G401.6 (cell line): ENCODE measurements around the gene TOR3A.
"Not testable (repeated sequence)": the region's sequence is repeated elsewhere in the genome, so short reads cannot be mapped to it uniquely, and the experiment has no call there.

Experiments
- FAIRE-seq: peaks from 2 replicates; lab custom pipeline; 2012; peaks lifted over from hg19 to GRCh38; lab: Jason Lieb, UNC

The TOR3A gene

DNA sequence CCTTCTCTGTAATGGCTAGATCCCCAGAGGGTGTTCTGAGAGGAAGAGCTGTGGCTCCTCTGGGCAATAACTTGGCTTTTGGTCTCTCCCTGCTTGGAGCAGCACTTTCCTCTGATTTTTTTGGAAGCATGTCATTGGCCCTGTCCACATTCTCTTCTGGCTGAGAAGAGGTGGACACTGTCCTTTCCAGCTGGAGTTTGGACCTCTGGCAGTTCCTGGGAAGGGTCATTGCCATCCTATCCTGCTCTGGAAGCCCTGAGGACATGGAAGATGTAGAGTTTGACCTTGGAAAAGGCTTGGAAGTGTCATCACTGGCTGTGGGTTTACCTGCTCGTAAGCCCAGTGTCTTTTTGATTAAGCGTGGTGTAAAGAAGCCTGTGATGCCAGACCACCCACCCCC lies 26.8 kb downstream of the TOR3A start:
- FAIRE-seq: no peak

DNA sequence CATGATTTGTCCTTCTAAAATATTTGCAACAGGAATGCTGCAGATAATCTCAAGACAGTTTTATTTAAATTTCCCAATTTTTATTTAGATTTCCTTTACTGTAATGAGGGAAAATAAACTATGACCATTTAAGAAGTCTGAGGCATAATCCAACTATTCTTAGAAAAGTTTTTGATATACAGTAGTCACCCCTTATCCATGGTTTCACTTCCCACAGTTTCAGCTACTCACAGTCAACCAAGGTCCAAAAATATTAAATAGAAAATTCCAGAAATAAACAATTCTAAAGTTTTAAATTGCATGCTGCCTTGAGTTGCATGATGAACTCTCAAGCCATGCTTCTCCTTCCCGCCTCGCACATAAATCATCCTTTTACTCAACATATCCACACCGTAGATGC lies 33.3 kb downstream of the TOR3A start:
- FAIRE-seq: no peak

DNA sequence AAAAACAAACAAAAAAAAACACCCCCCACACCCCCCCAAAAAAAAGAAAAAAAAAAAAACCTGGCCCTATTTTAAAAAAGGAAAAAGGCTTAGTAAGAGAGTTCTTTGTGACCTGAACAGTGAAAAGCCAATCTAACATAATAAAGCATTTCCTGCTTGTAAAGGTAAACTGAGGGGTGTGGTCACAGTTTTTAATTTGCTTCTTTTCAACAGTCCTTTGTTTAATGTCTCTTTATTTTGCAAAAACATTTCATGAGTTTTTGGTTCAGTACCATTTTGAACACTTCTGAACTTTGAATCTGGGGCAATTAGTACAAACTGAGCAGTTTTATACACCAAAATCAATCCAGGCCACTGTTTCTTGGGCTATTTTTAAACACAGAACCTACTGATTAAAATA lies 37.6 kb downstream of the TOR3A start:
- FAIRE-seq: no peak

DNA sequence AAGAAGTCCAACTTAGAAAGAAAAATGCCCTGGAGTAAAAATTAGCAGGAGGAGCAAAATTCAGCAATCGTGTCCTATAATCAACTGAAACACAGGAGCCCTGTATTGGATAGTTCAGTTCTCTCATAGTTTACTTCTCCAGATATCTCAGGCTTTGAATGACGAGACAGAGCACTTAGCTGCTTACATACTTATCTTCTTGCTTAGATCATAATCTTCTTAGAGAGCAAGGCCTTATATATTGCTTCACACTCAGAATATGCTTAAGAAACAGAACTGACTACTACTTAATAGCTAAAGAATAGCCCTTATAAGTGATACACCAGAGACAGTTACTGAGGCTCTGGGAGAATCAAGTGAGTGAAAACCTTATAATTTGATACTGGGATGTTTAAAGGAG lies 38.9 kb downstream of the TOR3A start:
- no peak for FAIRE-seq

DNA sequence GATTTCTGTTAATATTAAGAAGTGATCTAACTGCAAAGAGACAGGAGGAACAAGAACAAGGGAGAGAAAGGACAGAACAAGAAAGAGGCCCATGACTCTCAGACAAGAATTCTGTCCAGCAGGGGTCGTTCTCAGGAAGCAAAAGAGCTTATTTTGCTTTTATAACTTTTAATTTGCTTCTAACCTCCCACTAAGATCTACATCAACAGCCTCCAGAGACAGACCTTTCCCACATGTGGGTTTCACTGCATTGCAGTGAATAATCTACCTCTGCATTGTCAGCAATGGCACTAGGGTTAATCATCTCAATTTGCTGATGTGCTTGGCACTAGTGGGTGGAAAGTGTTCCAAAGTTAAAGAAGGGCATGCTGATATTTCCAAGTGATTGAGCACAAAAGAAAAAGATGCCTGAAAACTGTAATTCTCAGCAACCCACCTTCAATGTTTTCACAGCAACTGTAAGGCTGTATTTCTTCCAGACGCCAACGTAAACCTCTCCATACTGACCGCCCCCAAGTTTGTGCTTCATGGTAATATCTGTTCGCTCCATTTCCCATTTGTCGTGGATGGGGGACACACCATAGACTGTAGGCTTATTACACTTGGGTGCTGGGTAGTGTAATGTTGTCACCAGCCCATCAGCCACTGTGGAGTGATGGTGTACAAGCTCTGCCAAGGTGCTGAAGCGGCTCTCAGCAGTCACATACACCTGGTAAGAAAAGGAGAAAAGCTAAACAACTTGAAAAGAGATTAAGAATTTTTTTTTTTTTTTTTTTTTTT lies 39.5 kb downstream of the TOR3A start:
- no peak for FAIRE-seq

DNA sequence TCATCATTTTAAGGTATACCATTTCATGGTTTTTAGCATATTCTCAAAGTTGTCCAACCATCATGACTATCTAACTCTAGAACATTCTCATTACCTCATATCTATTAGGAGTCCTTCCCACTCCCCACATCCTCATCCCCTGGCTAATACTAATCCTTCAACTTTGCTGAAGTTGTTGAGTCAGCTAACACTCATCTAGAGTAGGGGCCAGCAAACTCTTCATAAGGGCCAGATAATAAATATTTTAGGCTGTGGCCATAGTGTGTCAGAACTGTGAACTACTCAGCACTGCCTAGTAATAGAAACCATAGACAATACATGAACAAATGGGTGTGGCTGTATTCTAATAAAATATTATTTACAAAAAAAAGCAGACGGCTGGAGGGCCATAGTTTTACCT lies 43.0 kb downstream of the TOR3A start:
- no peak for FAIRE-seq

DNA sequence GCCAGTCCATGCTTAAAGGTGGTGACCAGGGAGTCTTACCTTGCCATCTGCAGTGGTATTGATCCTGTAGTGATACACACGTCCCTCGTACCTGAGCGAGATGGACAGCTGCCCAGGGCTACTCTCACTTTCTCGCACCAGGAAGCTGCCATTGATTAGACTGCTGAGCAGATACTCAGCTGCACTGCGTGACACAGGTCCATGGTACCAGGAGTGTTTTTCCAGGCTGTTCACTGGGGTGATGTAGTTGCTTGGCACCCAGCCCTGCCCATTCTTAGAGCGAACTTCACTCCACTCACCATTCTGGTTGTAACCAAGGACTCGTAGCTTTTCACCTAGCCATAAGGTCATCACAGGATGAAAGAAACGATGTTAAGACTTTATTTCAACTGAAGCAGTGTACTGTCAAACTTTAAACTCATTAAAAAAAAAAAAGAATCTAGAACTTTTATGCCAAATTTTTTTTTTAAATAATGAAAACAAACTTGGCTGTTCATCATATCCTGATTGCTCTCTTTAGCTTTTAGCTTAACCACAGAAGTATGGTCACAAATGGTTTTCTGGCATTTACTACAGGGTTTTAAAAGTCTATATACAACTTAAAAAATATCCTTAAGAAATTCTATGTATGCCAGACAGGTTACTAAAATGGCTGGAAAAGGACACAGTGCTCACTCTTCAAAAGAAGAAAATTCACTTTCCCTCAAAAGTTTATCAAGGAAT lies 44.6 kb downstream of the TOR3A start:
- no peak for FAIRE-seq

DNA sequence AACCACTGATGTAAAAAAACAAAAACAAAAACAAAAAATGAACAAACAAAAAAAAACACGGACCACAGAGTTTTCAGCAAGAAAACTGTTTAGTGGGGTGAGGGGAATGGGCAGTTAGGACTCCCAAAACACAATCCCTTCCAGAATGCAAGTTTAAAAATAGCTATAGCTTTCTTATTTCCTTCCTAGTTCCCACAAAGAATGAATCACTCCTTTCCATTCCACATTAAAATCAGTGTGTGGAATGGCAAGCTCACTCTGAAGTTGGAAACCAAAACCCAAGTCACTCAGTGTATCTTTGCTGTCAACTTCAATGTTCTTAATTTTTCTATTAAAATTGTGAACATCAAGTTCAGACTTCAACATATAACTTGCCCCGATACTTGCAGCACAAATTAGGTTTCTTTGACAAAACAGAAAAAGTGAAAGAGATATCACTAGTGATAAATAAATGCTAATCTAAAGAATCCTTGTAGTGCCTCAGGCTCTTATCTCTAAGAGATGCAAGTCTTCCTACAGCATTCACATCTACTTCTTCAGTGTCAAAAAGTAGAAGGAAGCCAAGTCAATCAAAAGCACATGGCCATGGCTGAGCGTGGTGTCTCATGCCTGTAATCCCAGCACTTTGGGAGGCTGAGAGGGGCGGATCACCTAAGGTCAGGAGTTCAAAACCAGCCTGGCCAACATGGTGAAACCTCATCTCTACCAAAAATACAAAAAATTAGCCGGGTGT lies 45.5 kb downstream of the TOR3A start:
- no peak for FAIRE-seq

DNA sequence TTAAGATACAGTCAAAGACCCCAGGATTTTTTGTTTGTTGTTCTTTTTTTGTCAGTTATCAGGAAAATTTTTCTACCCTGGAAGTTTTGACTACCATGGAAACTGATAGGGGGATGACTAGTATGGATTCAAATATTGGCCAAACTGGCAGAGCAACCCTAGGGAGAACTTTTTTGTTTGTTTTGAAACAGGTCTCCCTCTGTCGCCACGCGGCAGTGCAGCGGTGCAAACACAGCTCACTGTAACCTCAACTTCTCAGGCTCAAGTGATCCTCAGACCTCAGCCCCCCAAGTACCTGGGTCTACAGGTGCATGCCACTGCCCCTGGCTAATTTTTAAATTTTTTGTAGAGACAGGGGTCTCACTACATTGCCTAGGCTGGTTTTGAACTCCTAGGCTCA lies 46.6 kb downstream of the TOR3A start:
- no peak for FAIRE-seq

DNA sequence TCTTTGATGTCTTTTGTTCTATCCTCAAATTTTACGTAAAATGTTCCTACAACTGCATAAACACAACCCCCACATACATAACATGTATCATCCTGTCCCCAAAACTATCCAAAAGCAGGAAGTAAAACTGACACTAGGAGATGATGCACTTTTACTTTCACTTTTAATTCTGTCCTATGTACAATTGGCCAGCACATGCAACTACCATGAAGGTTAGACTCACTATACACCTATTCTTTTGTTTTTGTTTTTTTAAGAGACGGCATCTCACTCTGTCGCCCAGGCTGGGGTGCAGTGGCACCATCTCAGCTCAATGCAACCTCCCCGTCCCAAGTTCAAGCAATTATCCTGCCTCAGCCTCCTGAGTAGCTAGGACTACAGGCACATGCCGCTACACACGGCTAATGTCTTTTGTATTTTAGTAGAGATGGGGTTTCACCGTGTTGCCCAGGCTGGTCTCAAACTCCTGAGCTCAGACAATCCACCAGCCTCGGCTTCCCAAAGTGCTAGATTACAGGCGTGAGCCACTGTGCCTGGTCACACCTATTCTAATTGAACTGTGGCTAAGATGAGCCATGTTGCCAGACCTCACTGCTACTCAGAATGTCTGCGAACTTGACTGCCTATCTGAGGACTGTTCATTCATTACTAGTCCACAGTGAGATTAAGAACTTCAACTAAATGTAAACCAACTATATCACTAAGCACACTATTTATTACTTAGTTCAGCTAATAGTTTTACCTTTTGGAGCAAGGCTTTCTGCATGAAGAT lies 48.0 kb downstream of the TOR3A start:
- FAIRE-seq: no peak

DNA sequence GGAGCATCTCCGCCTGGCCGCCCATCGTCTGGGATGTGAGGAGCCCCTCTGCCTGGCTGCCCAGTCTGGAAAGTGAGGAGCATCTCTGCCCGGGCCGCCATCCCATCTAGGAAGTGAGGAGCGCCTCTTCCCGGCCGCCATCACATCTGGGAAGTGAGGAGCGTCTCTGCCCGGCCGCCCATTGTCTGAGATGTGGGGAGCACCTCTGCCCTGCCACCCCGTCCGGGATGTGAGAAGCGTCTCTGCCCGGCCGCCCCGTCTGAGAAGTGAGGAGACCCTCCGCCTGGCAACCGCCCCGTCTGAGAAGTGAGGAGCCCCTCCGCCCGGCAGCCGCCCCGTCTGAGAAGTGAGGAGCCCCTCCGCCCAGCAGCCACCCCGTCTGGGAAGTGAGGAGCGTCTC lies 53.3 kb downstream of the TOR3A start:
- FAIRE-seq: not testable (repeated sequence)

DNA sequence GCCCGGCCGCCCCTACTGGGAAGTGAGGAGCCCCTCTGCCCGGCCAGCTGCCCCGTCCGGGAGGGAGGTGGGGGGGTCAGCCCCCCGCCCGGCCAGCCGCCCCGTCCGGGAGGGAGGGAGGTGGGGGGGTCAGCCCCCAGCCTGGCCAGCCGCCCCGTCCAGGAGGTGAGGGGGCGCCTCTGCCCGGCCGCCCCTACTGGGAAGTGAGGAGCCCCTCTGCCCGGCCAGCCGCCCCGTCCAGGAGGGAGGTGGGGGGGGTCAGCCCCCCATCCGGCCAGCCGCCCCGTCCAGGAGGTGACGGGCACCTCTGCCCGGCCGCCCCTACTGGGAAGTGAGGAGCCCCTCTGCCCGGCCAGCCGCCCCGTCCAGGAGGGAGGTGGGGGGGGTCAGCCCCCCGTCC lies 53.8 kb downstream of the TOR3A start:
- not testable (repeated sequence) for FAIRE-seq

DNA sequence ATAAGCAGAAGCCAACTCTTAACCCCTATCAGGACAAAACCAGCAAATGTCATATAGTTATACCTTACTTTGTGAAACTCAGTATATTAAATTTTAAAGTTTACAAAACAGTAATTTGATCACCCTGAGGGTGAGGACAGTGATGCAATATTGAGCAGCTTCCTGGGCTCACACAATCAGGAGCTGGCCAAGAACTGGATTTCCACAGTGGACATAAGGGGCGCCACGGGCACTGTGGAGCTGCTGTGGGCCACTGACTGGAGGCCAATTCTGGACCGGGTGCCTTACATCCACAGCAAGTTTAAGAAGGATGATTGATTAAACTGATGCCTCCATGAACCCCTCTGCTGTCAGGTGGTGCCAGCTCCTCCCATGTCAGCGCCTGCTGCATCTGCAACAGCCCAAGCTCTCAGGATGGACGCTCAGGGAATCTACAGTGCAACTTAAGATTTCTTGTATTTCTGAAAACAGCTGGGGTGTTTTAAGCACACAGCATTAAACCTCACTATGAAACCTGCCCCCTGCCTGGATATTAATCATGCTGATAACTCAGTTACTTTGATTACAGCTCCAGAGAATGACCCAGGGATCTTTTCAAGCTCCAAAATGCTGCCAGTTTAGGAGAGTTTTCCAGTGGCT lies 55.9 kb downstream of the TOR3A start:
- FAIRE-seq: no peak

DNA sequence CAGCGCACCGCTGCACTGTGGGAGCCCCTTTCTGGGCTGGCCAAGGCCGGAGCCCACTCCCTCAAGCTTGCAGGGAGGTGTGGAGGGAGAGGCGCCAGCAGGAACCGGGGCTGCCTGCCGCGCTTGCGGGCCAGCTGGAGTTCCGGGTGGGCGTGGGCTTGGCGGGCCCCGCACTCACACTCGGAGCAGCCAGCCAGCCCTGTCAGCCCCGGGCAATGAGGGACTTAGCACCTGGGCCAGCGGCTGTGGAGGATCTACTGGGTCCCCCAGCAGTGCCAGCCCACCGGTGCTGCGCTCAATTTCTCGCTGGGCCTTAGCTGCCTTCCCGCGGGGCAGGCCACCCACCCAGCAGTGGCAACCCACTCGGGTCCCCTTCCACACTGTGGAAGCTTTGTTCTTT lies 56.9 kb downstream of the TOR3A start:
- not testable (repeated sequence) for FAIRE-seq

DNA sequence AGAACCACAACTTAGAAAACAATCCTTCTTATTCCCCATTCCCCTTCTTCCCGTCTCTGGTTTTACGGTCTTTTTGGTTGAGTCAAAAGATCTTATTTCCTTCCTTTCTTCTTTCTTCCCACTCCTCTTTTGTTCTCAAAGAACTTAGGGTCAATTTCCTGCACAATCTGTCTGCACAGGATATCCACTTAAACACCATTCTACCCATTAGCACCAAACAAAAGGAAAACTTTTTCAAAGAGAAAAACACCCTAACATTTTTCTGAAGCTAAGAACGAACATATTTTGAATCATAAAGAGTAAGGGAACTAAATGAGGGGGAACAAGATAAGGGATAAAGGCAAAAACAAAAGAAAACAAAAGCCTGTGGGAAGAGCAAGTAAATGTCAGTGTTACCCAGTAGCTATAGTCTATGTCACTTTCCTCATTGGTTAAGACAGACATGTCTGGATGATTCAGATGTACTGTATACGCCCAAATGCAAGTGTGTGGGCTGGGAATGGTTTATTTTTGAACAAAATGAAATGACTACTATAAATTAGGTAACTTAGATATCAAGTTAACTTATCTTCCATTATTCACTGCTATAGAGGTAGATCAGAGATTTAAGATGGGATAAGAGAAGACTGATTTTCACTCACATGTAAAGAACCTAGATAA lies 59.9 kb downstream of the TOR3A start:
- FAIRE-seq: peak; percentile 13

DNA sequence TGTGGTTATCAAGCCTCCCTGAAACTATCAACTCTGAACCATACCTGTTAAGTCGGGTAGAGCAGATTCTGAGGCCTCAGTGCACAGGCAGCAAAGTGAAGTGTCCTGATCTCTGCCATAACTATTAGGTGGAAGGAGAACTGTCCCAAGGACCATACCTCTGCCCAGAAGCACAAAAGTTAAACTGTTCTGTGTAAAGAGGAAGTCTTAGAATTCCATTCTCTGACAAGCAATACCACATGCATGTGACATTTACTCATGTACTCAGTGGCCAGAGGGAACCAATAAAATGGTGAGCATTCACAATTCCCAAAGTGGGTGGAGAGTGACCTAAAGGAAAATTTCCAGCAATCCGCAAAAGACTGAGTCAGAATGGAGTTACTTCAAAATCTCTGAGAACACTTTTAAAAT lies 61.0 kb downstream of the TOR3A start:
- peak; percentile 99 for FAIRE-seq

DNA sequence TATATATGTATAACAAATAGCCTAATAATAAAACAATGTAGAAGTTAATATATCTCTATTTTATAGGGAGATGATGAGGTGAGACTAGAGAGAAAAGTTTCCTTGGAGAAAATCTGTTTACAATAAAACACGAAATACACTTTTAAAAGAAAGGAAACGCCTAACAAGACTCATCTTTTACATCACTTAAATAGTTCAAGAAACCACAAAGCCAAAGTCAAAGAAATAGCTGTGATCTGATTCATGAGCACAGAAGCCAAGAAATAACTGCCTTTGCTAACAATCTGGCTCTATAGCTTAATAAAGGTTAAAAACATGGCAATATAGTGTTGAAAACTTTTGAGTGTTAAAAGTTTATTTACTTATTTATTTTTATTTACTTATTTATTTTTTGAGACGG lies 61.5 kb downstream of the TOR3A start:
- no peak for FAIRE-seq

DNA sequence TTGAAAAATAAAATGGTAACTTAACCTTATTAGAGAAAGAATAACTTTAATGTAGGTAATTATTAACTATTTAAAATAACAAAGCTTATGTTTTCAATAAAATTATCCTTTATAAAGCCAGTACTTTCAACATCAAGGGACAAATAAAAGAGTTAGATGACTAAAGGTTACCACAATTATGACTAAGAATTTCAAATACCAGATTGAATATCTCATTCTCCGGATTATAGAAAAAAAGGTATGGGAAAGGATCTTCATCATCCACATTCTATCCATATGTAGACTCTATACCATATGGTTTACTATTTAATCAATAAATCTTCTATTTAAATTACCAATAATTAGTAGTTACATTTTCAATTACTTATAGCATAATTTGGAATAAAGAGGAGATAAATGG lies 62.8 kb downstream of the TOR3A start:
- peak; percentile 42 for FAIRE-seq

DNA sequence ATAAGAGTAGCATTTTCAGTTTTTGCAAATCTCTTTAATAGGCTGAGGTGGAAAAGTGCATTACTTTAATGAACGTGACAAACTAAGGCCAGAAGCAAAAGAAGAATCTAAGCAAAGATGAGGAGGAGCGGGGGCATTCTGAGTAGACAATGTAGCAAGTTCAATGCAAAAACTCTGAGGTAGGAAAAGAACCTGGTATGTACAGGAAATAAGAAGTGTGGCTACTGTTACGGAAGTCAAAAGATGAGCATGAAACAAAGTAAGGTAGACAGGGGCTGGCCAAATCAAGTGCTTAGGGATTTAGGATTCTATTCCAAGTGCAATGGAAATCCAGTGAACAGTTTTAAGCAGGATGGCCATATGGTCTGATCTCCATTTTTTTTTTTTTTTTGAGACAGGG lies 63.7 kb downstream of the TOR3A start:
- no peak for FAIRE-seq
